Brain microvascular endothelial cell (primary cell): Measurements from ENCODE around the gene MLH1.

Source experiments
- DNase-seq: peaks from one replicate; pipeline ENCODE4 v3.0.0-alpha.2; 2020
- H3K27ac ChIP-seq: fragments of 250-450 bp; sonication (Bioruptor Pico); 2 replicates; pipeline ENCODE4 v1.5.1; 2020; ENCODE audit warnings: mild to moderate bottlenecking, moderate library complexity
- H3K27me3 ChIP-seq: fragments of 250-450 bp; sonication (Bioruptor Pico); replicated peaks from 2 replicates; pipeline ENCODE4 v1.5.1; 2020; ENCODE audit warnings: mild to moderate bottlenecking
- H3K36me3 ChIP-seq: fragments of 250-450 bp; sonication (Bioruptor Pico); replicated peaks from 2 replicates; pipeline ENCODE4 v1.5.1; 2020; ENCODE audit warnings: mild to moderate bottlenecking
- H3K4me3 ChIP-seq: 2 replicates; pipeline ENCODE4 v1.5.1; 2011; ENCODE audit warnings: low read depth, mild to moderate bottlenecking, control low read depth, low read length, moderate library complexity
- in situ Hi-C: cut with HindIII; loops from 2 replicates; pipeline ENCODE4 v1.10.0; 2017; ENCODE audit warnings: low sequenced_read_pairs, low pct_ligation_motif_present
- TF ChIP-seq, protein P1 (sequence below): IDR thresholded peaks from 2 replicates; pipeline ENCODE4 v1.5.1; 2011; ENCODE audit warnings: low read depth, mild to moderate bottlenecking, moderate library complexity, low read length, control low read depth, inconsistent platforms; ENCODE audit errors: missing control alignments

The MLH1 gene

DNA sequence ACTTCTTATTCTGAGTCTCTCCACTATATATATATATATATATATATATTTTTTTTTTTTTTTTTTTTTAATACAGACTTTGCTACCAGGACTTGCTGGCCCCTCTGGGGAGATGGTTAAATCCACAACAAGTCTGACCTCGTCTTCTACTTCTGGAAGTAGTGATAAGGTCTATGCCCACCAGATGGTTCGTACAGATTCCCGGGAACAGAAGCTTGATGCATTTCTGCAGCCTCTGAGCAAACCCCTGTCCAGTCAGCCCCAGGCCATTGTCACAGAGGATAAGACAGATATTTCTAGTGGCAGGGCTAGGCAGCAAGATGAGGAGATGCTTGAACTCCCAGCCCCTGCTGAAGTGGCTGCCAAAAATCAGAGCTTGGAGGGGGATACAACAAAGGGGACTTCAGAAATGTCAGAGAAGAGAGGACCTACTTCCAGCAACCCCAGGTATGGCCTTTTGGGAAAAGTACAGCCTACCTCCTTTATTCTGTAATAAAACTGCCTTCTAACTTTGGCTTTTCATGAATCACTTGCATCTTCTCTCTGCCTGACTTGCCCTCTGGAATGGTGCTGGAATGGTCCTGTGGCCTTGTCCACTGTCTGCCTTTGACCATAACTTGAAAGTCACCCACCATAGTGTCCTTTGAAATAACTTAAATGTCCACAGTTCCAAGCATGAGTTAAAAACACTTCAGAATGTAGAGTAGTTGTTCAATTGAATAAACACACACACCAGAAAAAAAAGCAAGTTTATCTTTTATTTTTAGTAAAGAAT lies 32.4 kb downstream of the MLH1 start:
- no peak for DNase-seq
- TF ChIP-seq, protein P1, sequence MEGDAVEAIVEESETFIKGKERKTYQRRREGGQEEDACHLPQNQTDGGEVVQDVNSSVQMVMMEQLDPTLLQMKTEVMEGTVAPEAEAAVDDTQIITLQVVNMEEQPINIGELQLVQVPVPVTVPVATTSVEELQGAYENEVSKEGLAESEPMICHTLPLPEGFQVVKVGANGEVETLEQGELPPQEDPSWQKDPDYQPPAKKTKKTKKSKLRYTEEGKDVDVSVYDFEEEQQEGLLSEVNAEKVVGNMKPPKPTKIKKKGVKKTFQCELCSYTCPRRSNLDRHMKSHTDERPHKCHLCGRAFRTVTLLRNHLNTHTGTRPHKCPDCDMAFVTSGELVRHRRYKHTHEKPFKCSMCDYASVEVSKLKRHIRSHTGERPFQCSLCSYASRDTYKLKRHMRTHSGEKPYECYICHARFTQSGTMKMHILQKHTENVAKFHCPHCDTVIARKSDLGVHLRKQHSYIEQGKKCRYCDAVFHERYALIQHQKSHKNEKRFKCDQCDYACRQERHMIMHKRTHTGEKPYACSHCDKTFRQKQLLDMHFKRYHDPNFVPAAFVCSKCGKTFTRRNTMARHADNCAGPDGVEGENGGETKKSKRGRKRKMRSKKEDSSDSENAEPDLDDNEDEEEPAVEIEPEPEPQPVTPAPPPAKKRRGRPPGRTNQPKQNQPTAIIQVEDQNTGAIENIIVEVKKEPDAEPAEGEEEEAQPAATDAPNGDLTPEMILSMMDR, result no peak
- Histone ChIP-seq H3K36me3 (peaks cover 43% of the 10 kb centered on the region), H3K27ac (no peak overlapping the region), H3K27me3 (no peaks in the 10 kb centered on the region), H3K4me3 (no peak overlapping the region)
- in situ Hi-C loops, result loop anchor here (25.0 kb wide), 1 partner anchor 187 kb away; no protein-coding TSS in a partner anchor

DNA sequence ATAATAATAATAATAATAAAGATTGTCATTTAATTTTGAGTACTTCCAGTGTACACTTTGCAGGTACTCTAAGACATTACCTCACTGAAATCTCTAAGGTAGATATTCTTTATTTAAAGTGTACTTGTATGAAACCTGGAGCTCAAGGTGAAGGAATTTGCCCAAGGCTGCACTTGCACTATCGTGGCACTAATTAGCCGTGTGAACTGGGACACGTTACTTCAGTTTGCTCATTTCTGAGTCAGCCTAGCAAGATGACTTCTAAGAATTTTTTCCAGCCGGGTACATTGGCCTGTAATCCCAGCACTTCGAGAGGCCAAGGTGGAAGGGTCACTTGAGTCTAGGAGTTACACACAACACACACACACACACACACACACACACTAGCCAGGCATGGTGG lies 33.5 kb downstream of the MLH1 start:
- H3K27me3 ChIP-seq, result no peaks in the 10 kb centered on the region
- H3K4me3 ChIP-seq, result no peak overlapping the region
- TF ChIP-seq, protein P1, result no peak
- in situ Hi-C loops, result loop anchor here (25.0 kb wide), 1 partner anchor 185 kb away; no protein-coding TSS in a partner anchor
- no peak overlapping the region for H3K27ac ChIP-seq
- peaks cover 36% of the 10 kb centered on the region for H3K36me3 ChIP-seq
- no peak for DNase-seq

DNA sequence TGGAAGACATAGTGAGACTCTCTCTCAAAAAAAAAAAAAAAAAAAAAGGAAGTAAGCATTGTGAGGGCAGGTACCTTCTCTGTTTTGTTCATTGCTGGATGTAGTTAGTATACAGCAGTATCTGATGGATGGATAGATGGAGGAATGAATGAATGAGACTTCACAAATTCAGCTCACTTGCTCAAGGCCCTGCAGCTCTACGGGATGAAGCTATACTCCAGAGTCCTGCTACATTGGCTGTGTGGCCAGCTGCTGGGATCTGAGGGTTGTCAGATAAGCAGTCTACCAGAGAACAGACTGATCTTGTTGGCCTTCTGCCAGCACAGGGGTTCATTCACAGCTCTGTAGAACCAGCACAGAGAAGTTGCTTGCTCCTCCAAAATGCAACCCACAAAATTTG lies 35.0 kb downstream of the MLH1 start:
- Histone ChIP-seq H3K4me3 (no peak overlapping the region), H3K27ac (no peak overlapping the region), H3K27me3 (no peaks in the 10 kb centered on the region), H3K36me3 (peaks cover 30% of the 10 kb centered on the region)
- TF ChIP-seq, protein P1, result no peak
- DNase-seq, result no peak
- in situ Hi-C loops, result loop anchor here (25.0 kb wide), 1 partner anchor 184 kb away; no protein-coding TSS in a partner anchor

DNA sequence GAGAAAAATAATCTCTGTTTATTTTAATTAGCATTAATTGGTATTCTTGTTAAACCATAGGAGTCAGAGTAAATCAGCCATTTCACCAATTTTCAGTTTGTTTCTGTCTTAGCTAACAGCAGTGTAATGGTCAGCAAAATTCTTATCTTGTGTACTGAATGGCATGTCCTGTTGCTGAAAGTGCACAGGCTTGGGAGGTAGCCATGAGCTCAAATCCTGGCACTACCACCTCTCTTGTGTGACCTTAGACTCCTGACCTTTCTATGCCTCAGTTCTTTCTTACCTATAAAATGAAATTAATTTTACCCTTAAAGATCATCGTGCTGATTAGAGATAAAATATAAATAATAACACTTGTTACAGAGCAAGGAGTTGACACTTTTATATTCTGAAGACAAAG lies 35.8 kb downstream of the MLH1 start:
- TF ChIP-seq, protein P1, result no peak

DNA sequence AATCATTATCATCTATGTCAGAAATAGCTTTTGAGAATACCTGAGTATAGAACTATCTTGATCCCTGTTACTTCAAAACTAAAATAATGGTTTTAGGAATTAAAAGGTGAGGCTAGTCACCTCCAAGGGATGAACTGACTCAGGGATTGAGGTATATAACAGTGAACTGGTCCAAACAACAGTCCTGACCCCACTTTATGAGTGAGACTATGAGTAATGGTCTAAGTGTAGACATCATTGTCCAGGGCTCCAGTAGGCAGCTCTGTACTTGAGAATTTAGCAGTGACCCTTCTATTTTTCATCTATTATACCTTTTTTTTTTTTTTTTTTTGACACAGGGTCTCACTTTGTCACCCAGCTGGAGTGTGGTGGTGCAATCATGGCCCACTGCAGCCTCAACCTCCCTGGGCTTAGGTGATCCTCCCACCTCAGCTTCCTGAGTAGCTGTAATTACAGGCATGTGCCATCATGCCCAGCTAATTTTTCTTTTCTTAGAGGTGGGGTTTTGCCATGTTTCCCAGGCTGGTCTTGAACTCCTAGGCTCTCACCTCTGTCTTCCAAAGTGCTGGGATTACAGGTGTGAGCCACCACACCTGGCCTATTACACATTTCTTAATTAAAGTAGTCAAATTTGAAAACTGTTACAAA lies 36.3 kb downstream of the MLH1 start:
- no peak for DNase-seq
- Histone ChIP-seq H3K27ac (no peak overlapping the region), H3K27me3 (no peaks in the 10 kb centered on the region), H3K36me3 (peaks cover 24% of the 10 kb centered on the region), H3K4me3 (no peak overlapping the region)
- in situ Hi-C loops, result loop anchor here (25.0 kb wide), 1 partner anchor 183 kb away; no protein-coding TSS in a partner anchor
- TF ChIP-seq, protein P1, result no peak

More for the DNA sequence above, 35.8 kb downstream of the MLH1 start:
- Histone ChIP-seq H3K27ac (no peak overlapping the region), H3K27me3 (no peaks in the 10 kb centered on the region), H3K36me3 (peaks cover 27% of the 10 kb centered on the region), H3K4me3 (no peak overlapping the region)
- no peak for DNase-seq
- in situ Hi-C loops, result loop anchor here (25.0 kb wide), 1 partner anchor 183 kb away; no protein-coding TSS in a partner anchor
